Activated CD4-positive, alpha-beta memory T cell treated with anti-CD3 and anti-CD28 coated beads for 36 hours (primary cell): ENCODE results near the gene PNPLA7. TPM values are rescaled to one million over a fixed set of nuclear protein-coding genes. Genes with fewer than 3 reads are reported as not detected.

Source experiments
- CTCF ChIA-PET: fragments of 350-600 bp; sonication (Branson Sonifier 250); formaldehyde crosslinking; loops from one replicate; lab custom pipeline; 2021; ENCODE audit warnings: antibody characterized with exemption, inconsistent platforms; lab: Charles Lee
- POLR2A ChIA-PET: fragments of 350-600 bp; sonication (Branson Sonifier 250); formaldehyde crosslinking; loops from one replicate; lab custom pipeline; 2021; ENCODE audit warnings: antibody characterized with exemption; lab: Charles Lee
- DNase-seq: peaks from one replicate; pipeline ENCODE4 v3.0.0-alpha.2; 2020
- H3K27ac Mint-ChIP-seq: one replicate; pipeline ENCODE4 v1.8.0; 2021; ENCODE audit warnings: mixed read lengths
- H3K27me3 Mint-ChIP-seq: one replicate; pipeline ENCODE4 v1.8.0; 2021; ENCODE audit warnings: mixed read lengths
- H3K36me3 Mint-ChIP-seq: one replicate; pipeline ENCODE4 v1.8.0; 2021; ENCODE audit warnings: mixed read lengths
- H3K4me1 Mint-ChIP-seq: one replicate; pipeline ENCODE4 v1.8.0; 2021; ENCODE audit warnings: low read depth, mixed read lengths
- H3K4me3 Mint-ChIP-seq: one replicate; pipeline ENCODE4 v1.8.0; 2021; ENCODE audit warnings: mild to moderate bottlenecking, mixed read lengths
- H3K9me3 Mint-ChIP-seq: one replicate; pipeline ENCODE4 v1.8.0; 2021; ENCODE audit warnings: mixed read lengths
- intact Hi-C: fragments of 100-400 bp; cut with micrococcal nuclease; formaldehyde crosslinking; loops from one replicate; pipeline ENCODE4 v1.15.1; 2023
- total RNA-seq, 2 experiments: library from RNA; stranded (reverse); gene quantifications; one replicate each; pipeline ENCODE4 v1.2.3, GENCODE V29; 2021

PNPLA7 gene
- total RNA-seq, 2 experiments from 2014 or later, result 3.1 to 4.0 TPM

- peaks cover 15% of the 10 kb centered on the region for H3K4me1 Mint-ChIP-seq
- H3K4me3 Mint-ChIP-seq, result no peak overlapping the region
- no peak for DNase-seq
- ChIA-PET POLR2A (no interaction called here), CTCF (no interaction called here)
- no peaks in the 10 kb centered on the region for H3K36me3 Mint-ChIP-seq
- H3K27ac Mint-ChIP-seq, result no peak overlapping the region
- no peaks in the 10 kb centered on the region for H3K27me3 Mint-ChIP-seq
- intact Hi-C loops, result no loop called here
- H3K9me3 Mint-ChIP-seq, result no peaks in the 10 kb centered on the region
These were observed 86.3 kb downstream of the PNPLA7 start for GRCh38 chr9:137463931-137464290.

- H3K4me3 Mint-ChIP-seq, result no peak overlapping the region
- no peaks in the 10 kb centered on the region for H3K27me3 Mint-ChIP-seq
- ChIA-PET POLR2A (no interaction called here), CTCF (interaction anchor here (0.7 to 1.7 kb wide), 2 partner anchors 10 to 18 kb away, joined by 3 to 8 read pairs; no protein-coding TSS in a partner anchor)
- H3K36me3 Mint-ChIP-seq, result no peaks in the 10 kb centered on the region
- no peak for DNase-seq
- no peak overlapping the region for H3K27ac Mint-ChIP-seq
- intact Hi-C loops, result no loop called here
- H3K4me1 Mint-ChIP-seq, result peaks cover 15% of the 10 kb centered on the region
- no peaks in the 10 kb centered on the region for H3K9me3 Mint-ChIP-seq
These were observed 86.9 kb downstream of the PNPLA7 start for GRCh38 chr9:137462986-137463930.

DNA sequence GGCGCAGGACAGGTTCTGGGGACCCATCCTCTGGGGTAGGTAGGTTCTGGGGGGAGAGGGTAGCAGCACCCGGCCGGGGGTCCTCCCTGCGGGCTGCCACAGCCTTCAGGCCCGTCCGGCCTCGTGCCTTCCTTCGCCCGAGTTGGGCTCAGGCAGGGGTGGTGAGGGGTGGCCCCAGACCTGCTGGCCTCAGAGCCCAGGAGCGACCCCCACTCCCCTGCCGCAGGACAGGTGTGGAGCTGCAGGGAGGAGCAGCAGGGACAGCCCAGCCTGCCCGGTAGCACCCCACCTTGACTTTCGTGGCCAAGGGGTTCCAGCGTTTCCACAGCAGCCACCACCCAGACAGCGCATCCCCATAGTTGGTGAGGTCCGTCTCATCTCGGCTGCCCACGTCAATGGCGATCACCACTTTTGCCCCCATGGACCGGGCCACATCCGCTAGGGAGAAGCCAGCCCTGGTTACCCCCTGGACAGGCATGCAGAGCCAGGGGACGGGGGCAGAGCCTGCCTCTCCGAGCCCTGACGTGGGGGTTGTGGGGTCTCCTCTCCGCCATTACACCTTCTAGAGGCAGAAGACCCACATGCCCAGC is 87.7 kb downstream of the PNPLA7 start:
- Mint-ChIP-seq H3K4me1 (peaks cover 15% of the 10 kb centered on the region), H3K27me3 (no peaks in the 10 kb centered on the region), H3K27ac (no peak overlapping the region), H3K4me3 (no peak overlapping the region), H3K9me3 (no peaks in the 10 kb centered on the region), H3K36me3 (no peaks in the 10 kb centered on the region)
- POLR2A ChIA-PET, result interaction anchor here (1.3 kb wide), 1 partner anchor 16 kb away, joined by 3 read pairs; no protein-coding TSS in a partner anchor
- no peak for DNase-seq
- intact Hi-C loops, result no loop called here
- CTCF ChIA-PET, result interaction anchor here (0.7 to 1.7 kb wide), 2 partner anchors 11 to 17 kb away, joined by 3 to 8 read pairs; no protein-coding TSS in a partner anchor

DNA sequence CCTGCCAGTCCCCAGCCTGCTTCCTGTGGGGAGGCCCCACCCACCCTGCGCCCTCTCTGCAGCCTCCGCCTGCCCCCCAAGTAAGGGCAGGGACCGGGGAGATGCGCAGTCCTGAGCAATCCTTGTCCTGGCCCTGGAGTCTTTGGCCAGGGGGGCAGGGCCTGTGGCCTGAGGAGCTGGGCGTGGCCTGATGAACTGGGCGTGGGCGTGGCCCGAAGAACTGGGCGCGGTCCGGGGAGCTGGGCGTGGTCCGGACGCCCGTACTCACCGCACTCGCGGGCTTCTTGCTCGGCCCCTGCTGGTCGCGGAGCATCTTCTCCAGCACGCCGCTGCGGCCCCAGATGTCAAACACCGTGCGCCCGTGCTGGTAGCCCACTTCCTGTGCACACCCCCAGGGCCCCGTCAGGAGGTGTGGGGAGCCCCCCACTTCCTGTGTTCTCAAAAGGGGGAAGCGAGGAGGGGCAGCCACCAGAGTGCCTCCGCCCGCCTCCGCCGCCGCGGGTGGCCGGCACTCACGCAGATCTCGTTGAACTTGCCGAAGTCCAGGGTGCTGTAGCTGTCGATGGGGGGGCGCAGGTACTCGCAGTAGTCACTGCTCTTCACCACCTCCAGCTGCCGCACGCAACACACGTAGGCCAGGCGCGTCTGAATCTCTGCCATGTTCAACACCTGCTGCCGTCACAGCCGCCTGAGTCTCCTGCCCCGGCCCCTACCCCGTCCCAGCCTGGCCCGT is 88.4 kb downstream of the PNPLA7 start:
- H3K9me3 Mint-ChIP-seq, result no peaks in the 10 kb centered on the region
- H3K27me3 Mint-ChIP-seq, result no peaks in the 10 kb centered on the region
- peak; percentile 86 for DNase-seq
- H3K27ac Mint-ChIP-seq, result no peak overlapping the region
- peaks cover 15% of the 10 kb centered on the region for H3K4me1 Mint-ChIP-seq
- peak overlapping the region; percentile 64 for H3K4me3 Mint-ChIP-seq
- H3K36me3 Mint-ChIP-seq, result no peaks in the 10 kb centered on the region
- intact Hi-C loops, result no loop called here
- POLR2A ChIA-PET, result interaction anchor here (1.3 kb wide), 1 partner anchor 15 kb away, joined by 3 read pairs; no protein-coding TSS in a partner anchor
- CTCF ChIA-PET, result interaction anchor here (0.9 to 1.7 kb wide), 2 partner anchors 17 to 160 kb away, joined by 4 to 8 read pairs; partner anchors contain the start of gene NRARP

DNA sequence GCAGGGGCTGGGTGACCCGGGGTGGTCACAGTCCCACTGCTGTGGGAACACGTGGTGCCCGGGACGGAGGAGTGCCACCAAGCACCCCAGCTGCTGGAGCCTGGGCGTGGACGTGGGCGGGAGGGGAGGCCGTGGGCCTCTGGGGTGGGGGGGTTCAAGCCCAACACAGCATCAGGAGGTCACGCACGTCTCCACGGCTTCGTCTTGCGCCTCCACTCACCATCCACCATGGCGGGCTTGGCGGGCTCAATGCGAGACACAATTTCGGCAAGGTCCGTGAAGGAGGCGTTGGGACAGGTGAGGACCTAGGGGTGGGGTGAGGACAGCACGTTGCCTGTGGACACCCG is 88.9 kb downstream of the PNPLA7 start:
- Mint-ChIP-seq H3K36me3 (no peaks in the 10 kb centered on the region), H3K4me1 (peaks cover 15% of the 10 kb centered on the region), H3K27me3 (no peaks in the 10 kb centered on the region), H3K9me3 (no peaks in the 10 kb centered on the region), H3K27ac (no peak overlapping the region), H3K4me3 (no peak overlapping the region)
- intact Hi-C loops, result no loop called here
- ChIA-PET POLR2A (interaction anchor here (1.3 kb wide), 1 partner anchor 15 kb away, joined by 3 read pairs; no protein-coding TSS in a partner anchor), CTCF (interaction anchor here (0.9 kb wide), 1 partner anchor 159 kb away, joined by 4 read pairs; the partner anchor contains the start of gene NRARP)
- DNase-seq, result no peak

DNA sequence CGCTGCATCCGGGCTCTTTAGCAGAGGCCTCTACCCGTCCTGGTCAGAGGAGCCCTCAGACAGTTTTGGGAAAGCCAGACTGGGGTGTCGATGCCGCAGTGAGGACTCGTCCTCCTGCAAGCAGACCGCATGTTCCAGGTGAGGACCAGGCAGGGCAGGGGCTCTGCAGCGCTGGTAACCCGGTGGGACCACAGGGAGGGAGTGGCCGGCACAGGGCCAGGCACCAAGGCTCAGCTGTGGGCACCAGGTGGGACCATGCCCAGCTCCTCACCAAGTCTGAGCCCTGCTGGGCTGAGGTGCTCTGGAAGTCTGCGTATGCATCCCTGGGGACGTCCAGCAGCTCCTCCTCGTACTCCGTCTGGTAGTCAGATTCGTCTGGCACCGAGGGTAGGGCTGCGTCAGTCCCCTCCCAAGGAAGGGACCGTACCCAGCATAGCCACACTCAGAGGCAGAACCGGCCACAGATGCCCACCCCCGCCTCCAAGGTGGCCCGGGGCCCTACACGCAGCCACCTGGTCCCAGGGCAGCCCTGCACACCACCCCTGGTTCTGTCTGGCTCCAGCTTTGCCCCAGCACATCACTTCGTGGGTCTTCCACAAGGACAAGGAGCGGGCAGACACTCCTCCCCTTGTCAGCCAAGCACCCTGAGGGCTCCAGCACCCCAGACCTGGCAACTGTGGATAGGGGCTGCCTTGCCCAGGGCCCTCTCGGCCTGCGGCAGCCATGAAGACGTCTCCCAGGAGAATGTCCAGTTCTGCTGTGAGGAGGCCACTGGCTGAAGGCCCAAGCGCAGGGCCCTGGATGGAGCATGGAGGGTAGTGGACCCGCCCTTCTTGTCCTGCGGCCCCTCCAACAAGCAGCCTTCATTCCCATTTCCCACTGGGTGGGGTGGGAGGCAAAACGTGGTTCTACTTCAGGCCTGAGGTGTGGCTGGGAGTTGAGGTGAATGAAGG is 89.6 kb downstream of the PNPLA7 start:
- no peak overlapping the region for H3K4me3 Mint-ChIP-seq
- H3K9me3 Mint-ChIP-seq, result no peaks in the 10 kb centered on the region
- ChIA-PET POLR2A (no interaction called here), CTCF (no interaction called here)
- H3K27ac Mint-ChIP-seq, result no peak overlapping the region
- no peaks in the 10 kb centered on the region for H3K27me3 Mint-ChIP-seq
- intact Hi-C loops, result no loop called here
- H3K36me3 Mint-ChIP-seq, result no peaks in the 10 kb centered on the region
- peaks cover 17% of the 10 kb centered on the region for H3K4me1 Mint-ChIP-seq
- no peak for DNase-seq

DNA sequence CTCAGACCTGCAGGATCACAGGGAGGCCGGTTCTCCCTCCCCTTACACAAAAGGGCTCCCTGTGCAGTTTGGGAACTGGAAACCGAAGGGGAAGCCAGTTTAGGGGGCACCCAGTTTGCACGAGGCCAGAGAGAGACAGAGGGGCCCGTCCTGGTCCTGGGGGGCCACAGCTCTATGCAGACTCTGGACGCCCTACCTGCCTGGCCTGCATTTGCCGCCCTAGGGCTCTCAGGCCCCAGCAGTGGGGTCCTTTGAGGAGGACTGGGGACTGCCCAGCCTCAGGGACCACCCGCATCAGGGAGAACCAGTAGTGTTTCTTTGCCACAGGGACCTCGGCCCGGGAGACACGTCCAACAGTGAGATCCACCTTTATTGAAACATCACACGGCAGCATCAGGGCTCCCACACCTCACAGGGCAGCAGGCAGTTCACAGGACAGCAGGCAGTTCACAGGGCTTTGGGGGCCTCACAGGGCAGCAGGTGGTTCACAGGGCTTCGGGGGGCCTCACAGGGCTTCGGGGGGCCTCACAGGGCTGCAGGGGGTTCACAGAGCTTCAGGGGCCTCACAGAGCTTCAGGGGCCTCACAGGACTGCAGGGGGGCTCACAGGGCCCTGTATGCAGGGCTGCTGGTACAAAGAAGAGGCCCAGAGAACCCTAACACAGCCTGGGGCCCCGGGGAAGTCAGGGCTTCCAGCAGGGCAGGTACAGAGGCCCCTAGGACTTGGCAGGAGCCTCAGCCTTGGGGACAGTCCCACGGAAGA is 90.4 kb downstream of the PNPLA7 start:
- Mint-ChIP-seq H3K36me3 (peaks cover 1% of the 10 kb centered on the region), H3K27ac (peak overlapping the region; percentile 38), H3K27me3 (no peaks in the 10 kb centered on the region), H3K9me3 (no peaks in the 10 kb centered on the region), H3K4me1 (peaks cover 18% of the 10 kb centered on the region), H3K4me3 (peak overlapping the region; percentile 39)
- intact Hi-C loops, result loop anchor here (2.0 kb wide), 1 partner anchor 37 kb away; the partner anchor contains the start of genes EXD3 and NOXA1
- ChIA-PET CTCF (interaction anchor here (1.0 kb wide), 3 partner anchors 14 to 158 kb away, joined by 3 to 4 read pairs (median 3); partner anchors contain the start of genes EXD3, NOXA1 and NRARP), POLR2A (no interaction called here)
- DNase-seq, result no peak

GRCh38 chr9:137459152-137459600 is 91.0 kb downstream of the PNPLA7 start, which contains the start of gene NSMF:
NSMF (minus strand) TSS chr9:137459334; CDS start chr9:137459102, 232 bp downstream.
- ChIA-PET POLR2A (no interaction called here), CTCF (interaction anchor here (1.0 kb wide), 3 partner anchors 14 to 157 kb away, joined by 3 to 4 read pairs (median 3); partner anchors contain the start of genes EXD3, NOXA1 and NRARP)
- peaks cover 23% of the 10 kb centered on the region for H3K4me1 Mint-ChIP-seq
- DNase-seq, result peak; percentile 95
- H3K4me3 Mint-ChIP-seq, result peak within 1 kb of the TSS; percentile 39
- intact Hi-C loops, result loop anchor here (2.0 kb wide), 1 partner anchor 36 kb away; the partner anchor contains the start of genes EXD3 and NOXA1
- no peaks in the 10 kb centered on the region for H3K27me3 Mint-ChIP-seq
- peaks cover 1% of the 10 kb centered on the region for H3K36me3 Mint-ChIP-seq
- peak within 1 kb of the TSS; percentile 38 for H3K27ac Mint-ChIP-seq
- no peaks in the 10 kb centered on the region for H3K9me3 Mint-ChIP-seq

GRCh38 chr9:137458194-137459151 is 91.7 kb downstream of the PNPLA7 start:
- peak overlapping the region; percentile 20 for H3K4me3 Mint-ChIP-seq
- CTCF ChIA-PET, result interaction anchor here (1.0 kb wide), 3 partner anchors 13 to 156 kb away, joined by 3 to 4 read pairs (median 3); partner anchors contain the start of genes EXD3, NOXA1 and NRARP
- intact Hi-C loops, result loop anchor here (2.0 kb wide), 1 partner anchor 36 kb away; the partner anchor contains the start of genes EXD3 and NOXA1
- peaks cover 3% of the 10 kb centered on the region for H3K36me3 Mint-ChIP-seq
- no peak overlapping the region for H3K27ac Mint-ChIP-seq
- peaks cover 27% of the 10 kb centered on the region for H3K4me1 Mint-ChIP-seq
- H3K9me3 Mint-ChIP-seq, result no peaks in the 10 kb centered on the region
- POLR2A ChIA-PET, result no interaction called here
- no peak for DNase-seq
- H3K27me3 Mint-ChIP-seq, result no peaks in the 10 kb centered on the region
